GM10266 (cell line): ENCODE measurements around the gene STRN3.

Experiments used
- DNase-seq: peaks from one replicate; pipeline ENCODE4 v3.0.0; 2012; ENCODE audit errors: extremely low spot score
- TF ChIP-seq, protein P1 (sequence below): IDR thresholded peaks from 2 replicates; pipeline ENCODE4 v1.5.1; 2012; ENCODE audit warnings: mild to moderate bottlenecking, low read depth; ENCODE audit not compliant: control insufficient read depth, insufficient read depth; ENCODE audit errors: missing control alignments

Gene STRN3

DNA sequence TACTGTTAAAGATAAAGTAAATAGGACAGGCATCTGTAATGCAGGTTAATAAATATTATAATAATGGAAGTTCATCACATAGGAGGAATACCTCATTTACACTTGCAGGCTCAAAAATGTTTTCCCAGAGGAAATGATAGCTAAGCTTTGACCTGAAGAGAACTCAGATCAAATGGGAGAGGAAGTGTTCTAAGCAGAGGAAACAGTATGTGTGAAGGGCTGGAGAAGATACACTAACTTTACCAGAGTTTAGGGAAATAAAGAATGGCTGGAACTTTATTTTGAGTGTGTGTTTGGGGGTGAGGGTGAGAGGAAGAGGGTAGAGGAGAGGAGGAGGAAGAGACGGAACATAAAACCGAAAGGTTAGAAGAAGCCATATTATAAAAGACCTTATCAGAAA lies 34.8 kb downstream of the STRN3 start:
- TF ChIP-seq, protein P1, sequence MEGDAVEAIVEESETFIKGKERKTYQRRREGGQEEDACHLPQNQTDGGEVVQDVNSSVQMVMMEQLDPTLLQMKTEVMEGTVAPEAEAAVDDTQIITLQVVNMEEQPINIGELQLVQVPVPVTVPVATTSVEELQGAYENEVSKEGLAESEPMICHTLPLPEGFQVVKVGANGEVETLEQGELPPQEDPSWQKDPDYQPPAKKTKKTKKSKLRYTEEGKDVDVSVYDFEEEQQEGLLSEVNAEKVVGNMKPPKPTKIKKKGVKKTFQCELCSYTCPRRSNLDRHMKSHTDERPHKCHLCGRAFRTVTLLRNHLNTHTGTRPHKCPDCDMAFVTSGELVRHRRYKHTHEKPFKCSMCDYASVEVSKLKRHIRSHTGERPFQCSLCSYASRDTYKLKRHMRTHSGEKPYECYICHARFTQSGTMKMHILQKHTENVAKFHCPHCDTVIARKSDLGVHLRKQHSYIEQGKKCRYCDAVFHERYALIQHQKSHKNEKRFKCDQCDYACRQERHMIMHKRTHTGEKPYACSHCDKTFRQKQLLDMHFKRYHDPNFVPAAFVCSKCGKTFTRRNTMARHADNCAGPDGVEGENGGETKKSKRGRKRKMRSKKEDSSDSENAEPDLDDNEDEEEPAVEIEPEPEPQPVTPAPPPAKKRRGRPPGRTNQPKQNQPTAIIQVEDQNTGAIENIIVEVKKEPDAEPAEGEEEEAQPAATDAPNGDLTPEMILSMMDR: no peak
- DNase-seq: no peak

DNA sequence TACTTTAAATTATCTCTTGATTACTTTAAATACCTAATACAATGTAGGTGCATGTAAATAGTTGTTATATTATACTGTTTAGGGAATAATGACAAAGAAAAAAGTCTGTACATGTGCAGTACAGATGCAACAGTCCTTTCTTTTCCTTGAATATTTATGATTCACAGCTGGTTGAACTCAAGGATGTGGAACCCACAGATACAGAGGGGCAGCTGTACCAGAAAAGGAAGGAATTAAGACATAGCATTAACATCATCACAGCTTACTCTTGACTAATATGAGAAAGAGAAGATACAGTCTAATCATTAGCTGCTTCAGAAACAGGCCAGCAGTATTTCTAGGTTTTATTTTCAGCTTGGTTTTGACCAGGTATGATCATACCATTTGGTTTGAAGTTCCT lies 35.4 kb downstream of the STRN3 start:
- TF ChIP-seq, protein P1: no peak
- DNase-seq: no peak

GRCh38 chr14:30988509-30988908 lies 37.7 kb downstream of the STRN3 start:
- TF ChIP-seq, protein P1: no peak
- no peak for DNase-seq

- TF ChIP-seq, protein P1: no peak
- DNase-seq: no peak
Measured at GRCh38 chr14:30985796-30986195, 40.4 kb downstream of the STRN3 start.

- DNase-seq: no peak
- TF ChIP-seq, protein P1: no peak
Measured at GRCh38 chr14:30983858-30984257, 42.3 kb downstream of the STRN3 start.

DNA sequence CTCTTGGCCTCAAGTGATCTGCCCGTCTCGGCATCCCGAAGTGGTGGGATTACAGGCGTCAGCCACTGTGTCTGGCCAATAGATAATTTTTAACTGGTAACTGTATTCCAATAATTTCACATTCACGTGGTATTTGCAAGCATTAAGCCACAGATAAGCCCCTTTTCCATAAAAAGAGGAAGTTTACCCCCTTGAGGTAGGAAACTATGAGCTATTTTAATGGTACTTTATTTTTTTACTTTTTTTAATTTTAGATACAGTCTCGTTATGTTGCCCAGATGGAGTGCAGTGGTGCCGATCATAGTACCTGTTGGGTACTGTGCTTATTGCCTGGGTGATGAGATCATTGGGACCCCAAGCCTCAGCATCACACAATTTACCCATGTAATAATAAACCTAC lies 43.6 kb downstream of the STRN3 start:
- DNase-seq: no peak
- TF ChIP-seq, protein P1: no peak

DNA sequence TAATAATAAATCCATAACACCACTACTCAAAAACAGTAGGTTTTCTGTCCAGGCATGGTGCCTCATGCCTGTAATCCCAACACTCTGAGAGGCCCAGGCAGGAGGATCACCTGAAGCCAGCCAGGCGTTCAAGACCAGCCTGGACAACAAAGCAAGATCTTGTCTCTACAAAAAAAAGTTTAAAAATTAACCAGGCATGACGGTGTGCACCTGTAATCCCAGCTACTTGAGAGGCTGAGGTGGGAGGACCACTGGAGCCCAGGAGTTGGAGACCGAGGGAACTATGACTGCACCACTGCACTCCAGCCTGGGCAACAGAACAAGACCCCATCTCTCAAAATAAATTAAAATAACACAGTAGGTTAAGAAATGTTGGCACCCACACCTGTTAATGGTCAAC lies 45.2 kb downstream of the STRN3 start:
- no peak for DNase-seq
- TF ChIP-seq, protein P1: no peak
